DMS53 treated with DMSO at 0.1 percent for 48 hours (cell line): ENCODE measurements around the gene EDAR.

Experiments used
- DNase-seq: peaks from one replicate; lab custom pipeline; 2025; ENCODE audit not compliant: unreplicated experiment; lab: John Stamatoyannopoulos, UW

EDAR gene

DNA sequence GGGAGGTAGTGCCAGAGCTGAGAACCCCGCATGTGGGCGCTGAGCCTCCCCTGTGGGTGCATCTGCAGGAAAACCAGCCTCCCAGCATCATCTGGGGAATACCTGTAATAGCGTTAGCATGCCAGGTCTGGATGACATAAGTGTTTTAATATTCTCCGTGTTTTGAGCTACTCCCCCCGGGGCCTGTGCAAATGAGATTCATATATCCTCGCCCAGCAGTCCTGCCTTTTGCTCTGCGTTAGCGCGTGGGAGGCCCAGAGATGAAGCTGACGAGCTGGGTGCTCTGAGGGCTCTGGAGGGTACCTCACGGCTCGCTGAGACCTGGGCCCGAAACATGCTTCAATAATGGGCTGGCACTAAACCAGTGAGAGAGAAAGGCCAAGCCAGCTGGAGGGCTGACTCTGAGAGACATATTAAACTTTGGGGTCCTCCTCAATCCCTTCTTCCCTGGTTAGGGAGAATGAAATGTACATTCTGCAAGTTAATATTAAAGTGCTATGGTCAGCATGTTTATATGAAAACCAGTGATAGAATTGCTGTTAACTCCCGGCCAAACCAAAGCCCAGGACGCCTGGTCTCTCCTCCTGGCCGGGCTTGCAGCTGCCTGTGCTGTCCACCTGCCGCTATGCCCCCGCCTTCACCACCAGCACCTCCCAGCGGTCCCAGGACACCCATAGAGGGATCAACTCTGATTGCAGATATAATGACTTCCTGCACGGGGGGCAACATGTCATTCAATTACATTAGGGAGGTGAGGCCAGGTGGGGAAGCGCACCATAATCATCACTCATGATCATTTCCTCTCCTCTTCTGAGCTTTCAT lies 77.0 kb downstream of the EDAR start:
- DNase-seq = no peak

DNA sequence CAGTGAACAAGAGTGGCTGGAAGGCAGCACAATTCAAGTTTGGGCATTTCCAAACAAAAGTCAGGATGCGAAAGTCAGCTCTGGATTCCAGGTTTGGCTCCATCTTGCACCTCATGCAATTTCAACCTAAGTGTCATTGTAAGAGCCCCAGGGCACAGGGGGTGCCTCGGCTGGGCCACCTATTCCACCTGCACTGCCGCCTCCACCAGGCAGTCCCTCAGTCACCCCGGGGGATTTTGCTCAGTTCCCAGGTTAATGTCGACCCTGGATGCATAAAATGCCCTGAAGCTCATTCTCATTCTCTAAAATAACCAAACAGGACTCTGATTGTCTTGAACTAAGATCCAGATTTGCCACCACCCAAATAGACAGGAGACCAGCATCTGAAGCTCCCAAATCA lies 77.6 kb downstream of the EDAR start:
- DNase-seq = no peak

DNA sequence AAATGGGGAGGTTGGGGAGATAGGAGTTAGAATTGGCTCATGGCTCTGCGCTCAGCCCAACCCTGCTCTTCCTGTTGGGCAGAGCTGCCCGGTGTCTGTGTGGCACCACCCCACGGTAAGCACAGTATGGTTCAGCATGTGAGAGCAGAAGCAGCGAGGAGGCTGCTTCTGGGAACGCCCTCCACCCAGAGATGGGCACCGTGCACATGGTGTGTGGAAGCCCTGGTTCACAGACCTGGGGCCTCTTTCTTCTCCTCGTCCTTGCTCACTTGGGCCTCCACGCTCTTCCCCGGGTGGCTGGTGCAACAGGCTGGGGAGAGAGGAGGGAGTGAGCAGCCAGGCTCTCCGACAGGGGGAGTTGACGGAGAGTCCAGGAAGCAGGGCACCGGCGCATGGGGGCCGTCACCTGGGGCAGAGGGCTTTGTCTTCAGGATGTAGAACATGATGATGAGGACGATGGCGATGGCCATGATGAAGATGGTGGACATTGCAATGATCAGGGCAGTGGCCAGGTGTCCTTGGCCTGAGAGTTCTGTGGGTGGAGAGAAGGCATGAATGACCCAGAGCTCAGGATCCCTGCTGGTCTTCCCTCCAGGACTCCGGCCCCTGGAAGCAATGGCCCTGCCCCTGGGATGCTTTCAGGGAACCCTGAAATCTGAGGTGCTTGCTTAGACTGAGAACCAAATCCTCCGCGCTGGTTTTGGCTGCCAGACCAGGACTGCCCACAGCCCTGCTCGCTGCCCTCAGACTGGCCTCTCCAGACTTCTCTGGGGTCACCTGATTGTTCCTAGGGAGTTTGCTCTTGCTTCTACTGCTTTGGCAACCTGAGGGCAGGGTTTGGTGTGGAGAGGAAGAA lies 78.3 kb downstream of the EDAR start:
- no peak for DNase-seq

DNA sequence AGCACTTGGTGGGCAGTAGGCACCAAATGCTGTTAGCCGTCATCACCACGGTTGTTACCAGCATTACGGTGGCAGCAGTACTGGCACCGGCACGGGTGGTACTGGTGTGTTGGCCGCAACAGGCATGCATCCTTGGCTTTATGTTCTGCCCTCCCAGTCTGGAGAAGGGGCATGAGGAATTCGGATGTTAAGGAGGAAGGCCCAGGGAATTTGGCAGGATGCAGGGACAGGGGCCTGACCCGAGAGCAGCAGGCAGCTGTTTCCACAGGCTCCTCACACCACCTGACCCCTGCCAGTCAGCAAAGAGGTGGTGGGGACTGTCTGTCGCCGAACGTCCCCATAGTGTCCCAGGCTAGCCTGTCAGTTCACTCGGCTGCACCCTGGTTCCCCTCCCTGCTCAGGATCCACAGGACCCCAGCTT lies 79.0 kb downstream of the EDAR start:
- no peak for DNase-seq

DNA sequence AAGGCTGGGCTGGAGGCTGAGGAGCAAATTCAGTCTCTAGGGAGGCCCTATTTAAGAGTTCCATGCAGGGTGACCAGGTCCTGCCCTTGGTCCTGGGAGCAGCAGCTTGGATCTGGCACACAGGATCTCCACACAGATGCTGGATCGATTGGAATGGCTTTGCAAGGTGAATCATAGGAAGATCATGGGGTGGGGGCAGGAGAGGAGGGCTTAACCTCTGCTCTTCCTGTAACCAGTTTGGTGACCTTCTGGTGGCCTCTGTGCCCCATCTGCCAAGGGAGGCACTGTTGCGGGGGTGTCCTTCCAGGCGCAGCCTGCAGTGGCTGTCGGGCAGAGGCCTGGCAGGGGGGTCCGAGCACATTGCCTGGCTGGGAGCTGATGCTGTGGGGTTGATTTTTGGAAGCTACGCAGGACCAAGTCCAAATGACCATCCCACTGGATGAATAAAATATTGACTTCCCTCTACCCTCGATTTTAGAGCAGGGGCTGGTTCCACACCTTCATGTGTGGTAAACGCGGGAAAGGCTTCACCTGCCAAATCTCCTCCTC lies 79.7 kb downstream of the EDAR start:
- no peak for DNase-seq

DNA sequence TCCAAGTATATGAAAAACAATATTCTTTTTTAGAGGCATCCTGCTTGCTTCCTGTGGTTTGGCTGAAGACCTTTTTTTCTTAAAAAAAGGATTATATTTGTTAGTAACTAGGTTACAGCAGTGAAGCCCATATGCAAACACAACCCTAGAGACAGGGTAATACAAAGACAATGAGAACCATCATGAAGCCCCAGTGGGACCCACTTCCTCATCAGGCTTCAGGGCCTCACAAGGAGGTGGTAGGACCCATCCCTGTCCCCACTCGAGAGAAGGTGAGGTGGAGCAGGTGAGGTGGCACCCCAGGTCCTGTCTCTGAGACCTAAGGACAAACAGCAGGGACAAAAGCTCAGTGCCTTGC lies 80.3 kb downstream of the EDAR start:
- DNase-seq = no peak

DNA sequence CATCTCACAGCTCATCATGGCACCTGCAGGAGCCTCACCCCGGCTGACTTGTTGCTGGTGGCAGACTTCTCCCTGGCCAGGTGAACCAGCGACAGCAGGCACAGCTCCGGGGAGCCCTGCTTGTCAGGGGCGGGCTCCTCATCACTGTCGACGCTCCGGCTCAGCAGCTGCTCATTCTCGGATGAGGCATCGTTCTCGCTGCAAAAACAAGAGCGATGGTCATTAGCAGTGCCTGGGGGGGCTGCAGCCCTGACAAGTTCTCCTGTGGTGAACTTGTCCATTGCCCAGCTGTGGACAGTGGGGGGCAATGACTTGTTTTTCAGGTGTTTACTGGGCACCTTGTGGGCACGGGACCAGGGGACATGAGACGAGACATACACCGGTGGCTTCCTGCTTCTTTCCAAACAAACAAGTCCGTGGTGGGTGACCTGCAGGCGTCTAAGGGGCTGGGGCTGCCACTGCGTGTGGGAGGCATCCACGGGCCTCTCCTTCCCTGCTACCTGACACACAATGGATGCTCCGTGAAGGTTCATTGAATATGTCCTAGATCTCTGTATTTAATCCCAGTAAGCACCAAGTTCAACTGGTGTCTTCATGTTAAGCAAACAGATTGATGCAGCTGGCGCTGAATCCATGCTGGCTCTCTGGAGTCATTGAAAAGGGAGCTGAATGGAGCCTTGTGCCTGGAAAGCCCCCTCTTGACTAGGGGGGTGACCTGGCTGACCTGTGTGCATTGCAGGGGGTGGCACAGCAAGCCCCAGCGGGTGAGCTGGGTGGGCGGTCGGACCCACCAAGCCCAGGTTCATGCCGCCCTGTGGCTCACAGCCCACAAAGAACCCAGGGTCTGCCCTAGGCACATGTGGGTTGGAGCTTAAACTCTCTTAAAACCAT lies 81.0 kb downstream of the EDAR start:
- DNase-seq = no peak

DNA sequence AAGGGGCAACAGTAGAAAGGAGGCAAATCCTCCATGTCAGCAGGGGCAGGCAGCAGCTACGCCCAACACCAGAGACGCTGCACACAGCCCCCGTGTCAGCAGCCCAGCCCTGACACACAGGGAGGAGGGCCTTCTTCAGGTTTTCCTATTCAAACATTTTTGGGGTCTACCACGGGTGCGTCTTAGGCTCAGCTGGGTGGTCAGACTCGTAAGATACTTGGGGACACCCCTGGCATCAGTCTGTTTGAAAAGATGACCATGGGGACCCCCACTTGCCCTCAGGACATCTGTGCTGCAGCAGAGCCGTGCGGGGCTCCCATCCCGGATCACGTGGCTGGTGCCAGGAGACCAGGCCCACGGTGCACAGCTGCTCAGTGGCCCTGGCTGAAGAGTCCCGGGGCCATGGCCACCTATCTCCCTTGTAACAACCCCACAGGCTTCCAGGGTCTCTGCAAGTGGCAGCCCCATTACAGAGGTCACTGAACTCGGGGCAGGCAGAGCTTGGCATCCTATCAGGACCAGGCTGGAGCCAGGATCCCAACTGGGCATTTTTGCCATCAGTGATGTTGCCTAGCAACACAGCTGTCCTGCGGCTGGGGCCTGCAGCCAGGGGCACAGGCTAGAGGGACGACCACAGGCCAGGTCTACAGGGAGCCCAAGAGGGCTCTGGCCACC lies 82.5 kb downstream of the EDAR start:
- DNase-seq = no peak

DNA sequence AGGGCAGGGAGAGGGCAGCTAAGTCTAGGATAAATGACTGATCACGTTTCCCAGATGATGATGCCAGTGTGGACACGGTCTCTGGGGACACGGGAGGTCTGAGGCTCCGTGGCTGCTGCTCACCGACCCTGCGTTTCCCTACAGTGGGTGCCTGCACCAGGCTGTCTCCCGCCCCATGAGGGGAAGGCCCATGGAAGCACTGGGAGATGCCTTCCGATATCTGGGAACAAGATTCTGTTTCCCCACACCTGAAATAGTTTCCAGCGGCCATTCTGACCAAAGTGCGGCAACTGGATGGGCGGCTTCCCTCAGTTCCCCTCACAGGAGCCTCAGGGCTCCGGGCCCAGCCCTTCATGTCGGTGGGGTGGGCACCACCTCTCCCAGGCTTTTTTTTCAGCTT lies 83.1 kb downstream of the EDAR start:
- DNase-seq = no peak

DNA sequence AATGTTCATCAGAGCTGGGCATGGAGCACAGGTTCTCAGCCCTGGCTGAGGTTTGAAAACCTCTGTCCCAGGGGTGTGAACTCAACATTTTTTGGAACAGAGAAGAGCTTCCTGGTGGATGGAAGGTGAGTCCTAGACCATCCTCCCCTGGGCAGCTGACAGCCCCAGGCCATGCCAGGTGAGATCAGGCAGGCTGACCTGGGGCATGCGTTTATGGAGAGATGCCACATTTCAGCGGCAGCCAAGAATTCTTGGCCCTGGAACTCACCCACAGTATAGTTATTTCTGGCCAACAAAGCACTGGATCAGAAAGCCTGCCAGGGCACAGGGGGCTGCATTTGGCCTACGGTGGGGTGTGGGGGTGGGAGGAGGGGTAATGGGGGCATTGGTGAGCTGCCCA lies 83.8 kb downstream of the EDAR start:
- DNase-seq = no peak

DNA sequence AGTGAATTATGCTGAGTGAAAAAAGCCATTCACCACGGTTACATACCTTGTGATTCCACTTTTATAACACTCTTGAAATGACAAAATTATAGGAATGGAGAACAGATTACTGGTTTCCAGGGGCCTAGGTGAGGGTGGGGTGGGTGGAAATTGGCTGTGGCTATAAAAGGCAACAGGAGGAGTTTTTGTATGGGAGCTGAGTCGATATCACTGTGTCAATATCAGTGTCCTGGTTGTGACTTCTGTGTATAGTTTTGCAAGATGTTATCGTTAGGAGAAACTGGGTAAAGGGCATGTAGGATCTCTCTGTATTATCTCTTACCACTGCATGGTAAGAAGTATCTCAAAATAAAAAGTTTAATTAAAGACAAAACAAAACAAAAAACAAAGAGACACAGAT lies 84.3 kb downstream of the EDAR start:
- no peak for DNase-seq

DNA sequence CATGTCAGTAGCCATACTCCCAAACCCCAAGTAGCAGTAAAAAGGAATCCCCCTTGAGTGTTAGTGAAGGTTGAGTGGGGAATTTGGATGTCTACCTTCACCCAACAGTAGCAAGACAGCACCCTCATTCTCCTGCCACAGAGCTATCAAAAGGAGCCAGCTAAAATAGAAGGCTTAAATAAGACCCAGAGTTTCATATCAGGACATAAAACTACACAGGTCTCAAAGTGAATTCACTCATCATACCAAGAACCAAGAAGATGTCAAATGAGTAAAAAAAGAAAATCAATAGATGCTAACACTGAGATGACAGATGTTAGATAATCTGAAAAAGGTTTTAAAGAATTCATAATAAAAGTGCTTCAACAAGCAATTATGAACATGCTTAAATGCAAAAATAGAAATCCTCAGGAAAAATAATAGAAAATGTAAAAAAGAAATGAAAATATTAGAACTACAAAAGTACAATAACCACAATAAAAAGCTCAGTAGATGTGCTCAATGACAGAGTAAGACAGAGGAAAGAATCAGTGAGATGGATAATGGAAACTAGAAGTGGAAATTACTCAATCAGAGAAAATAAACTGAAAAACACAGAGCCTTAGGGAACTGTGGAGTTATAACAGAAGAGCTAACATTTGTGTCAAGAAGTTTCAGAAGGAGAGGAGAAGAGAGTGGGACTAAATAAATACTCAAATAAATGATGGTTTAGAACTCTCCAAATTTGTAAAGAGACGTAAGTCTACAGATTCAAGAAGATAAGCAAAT lies 90.5 kb downstream of the EDAR start:
- DNase-seq = no peak

DNA sequence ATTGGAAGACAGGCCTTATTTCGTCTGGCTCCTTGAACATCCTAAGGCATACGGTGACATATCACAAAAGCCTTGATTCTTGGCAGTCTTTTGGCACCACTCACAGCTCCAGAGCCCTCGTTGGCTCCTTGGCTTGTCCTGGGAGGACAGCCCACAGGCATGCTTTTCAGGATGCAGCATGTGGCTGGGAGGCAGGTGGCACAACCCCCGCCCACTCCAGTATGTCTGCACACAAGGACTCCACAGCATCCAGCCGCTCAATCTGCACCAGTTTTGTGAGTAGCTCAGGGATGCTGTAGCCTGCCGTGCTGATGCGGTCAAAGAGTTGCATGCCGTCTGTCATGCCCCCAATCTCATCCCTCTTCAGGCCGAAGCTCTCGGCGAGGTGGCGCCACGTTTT lies 92.3 kb downstream of the EDAR start:
- DNase-seq = no peak

DNA sequence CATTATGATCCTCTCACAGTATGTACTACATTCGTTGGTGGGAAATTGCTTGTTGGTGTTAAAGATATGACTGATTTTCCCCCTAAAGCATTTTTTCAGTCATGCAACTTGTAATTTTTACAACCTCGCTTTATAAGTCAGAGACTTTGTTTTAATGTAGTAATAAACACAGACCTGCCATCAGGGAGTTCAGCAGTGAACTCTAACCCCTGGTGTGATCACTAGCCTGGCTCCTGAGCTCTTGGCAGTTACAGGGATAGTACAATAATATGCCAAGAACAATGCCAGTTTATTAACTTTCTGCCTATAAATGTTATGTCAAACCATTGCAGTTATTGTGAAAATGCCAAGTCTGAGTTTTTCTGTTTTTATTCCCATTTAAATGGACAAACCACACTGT lies 93.8 kb downstream of the EDAR start:
- no peak for DNase-seq

DNA sequence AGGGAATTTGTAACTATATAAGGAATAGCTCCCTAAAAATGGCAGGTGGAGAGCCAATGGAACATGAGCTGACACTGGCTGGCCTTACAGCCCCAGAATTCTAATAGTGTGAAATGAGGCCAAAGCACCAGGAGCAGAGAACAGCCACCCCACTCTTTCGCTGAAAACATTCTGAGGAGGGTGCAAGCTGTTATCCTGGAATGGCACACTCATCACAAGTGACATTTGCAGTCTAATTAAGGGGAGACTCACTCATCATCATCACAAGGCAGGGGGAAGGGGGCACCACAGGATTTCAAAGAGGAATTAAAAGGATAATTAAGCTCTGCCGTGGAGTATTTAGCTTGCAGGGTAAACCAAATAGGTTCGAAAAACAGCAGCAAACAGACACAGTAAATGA lies 94.3 kb downstream of the EDAR start:
- DNase-seq = no peak

DNA sequence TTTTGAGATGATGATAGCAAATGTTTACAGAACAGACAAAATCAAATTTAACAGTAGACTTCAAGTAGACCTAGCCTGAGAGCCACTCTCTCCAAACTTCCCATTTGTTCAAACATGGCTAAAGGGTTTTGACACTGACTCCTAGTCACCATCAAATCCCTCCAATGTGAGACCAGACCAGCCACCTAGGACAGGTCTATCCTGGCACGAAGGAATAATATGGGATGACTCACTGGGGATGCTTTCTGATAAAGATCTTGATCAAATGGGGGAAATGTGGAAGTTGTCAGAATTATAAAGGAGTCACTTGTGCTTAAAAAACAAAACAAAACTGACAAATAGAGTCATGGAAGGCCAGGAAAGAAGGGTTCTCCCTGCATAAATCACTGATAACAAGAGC lies 95.7 kb downstream of the EDAR start:
- no peak for DNase-seq

DNA sequence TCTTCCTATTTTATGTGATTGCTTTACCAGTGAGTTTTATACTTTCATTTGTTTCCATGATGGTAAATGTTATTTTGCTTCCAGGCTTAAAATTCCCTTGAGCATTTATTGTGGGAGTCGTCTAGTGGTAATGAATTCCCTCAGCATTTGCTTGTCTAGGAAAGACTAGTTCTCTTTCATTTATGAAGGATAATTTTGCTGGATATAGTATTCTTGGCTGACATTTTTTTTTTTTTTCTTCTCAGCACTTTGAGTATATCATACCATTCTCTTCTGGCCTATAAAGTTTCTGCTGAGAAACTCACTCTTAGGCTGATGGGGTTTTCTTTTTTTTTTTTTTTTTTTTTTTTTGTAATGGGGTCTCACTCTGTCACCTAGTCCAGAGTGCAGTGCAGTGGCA lies 99.1 kb downstream of the EDAR start:
- DNase-seq = no peak

DNA sequence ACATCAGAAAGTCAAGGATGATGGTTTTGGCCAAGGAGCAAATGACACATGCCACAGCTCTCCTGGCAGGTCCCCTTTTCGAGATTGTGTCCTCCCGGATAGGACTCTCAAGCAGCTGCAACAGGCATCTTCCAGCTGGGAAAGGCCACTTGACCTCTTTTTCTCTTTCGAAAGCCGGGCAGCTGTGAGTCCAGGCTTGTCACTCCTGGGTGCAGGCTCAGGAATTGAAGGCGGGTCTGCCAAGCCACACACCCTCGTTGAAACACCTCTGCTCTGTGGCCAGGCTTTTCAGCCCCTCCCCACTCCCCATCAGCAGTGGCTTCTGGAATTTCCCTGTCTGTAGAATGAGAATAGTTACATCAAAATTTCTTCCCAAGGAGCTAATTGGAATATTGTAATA lies 104.4 kb downstream of the EDAR start:
- peak; percentile 86 for DNase-seq

DNA sequence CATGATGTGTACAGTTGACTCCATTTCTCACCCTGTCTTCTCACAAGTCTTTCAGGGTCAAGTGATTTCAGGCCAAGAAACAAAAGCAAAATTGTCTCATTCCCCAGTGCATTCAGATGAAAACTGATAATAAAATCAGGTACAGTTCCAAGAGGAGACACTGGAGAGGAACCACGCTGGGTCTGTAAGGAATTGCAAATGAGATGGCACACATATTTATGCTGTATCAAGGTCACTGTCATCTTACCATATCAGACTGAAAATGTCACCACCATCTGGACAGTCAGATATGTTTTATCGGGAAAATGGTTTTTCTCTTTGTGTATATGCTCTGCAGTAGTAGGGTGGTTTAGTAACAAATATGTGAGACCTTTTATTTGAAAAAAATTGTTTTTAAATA lies 110.7 kb downstream of the EDAR start:
- no peak for DNase-seq

DNA sequence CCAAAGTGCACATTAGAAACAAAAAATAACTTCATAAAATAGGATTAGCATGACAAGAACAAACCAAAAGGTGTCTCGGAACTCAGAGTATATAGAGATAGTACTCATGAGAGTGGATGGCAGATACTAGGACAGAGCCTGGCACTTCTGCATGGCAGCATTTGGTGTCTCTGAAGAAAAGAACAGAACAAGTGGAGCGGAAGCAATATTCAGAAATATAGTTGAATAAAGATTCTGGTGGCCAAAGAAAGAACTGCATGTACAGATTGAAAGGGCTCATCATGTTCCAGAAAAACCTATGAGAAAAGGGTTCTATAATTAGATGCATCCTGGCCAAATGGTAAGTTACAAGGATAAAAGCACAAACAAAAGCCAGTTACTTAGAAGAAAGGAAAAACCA lies 111.5 kb downstream of the EDAR start:
- DNase-seq = no peak
